Neural progenitor cell (in vitro differentiated cells): ENCODE measurements around the gene PDRG1. TPM values are rescaled to one million over a fixed set of nuclear protein-coding genes. Genes with fewer than 3 reads are reported as not detected.
"Not testable (repeated sequence)": the region's sequence is repeated elsewhere in the genome, so short reads cannot be mapped to it uniquely, and the experiment has no call there.

Experiments used
- DNase-seq: peaks from one replicate; pipeline ENCODE4 v3.0.0-alpha.2; 2016; ENCODE audit warnings: low spot score
- H2AFZ ChIP-seq: fragments of 200-600 bp; sonication (generic); replicated peaks from 2 replicates; pipeline ENCODE4 v1.6.1; 2016; ENCODE audit warnings: antibody characterized with exemption
- H3F3A ChIP-seq: fragments of 200-600 bp; sonication (generic); 2 replicates; pipeline ENCODE4 v1.6.1; 2016; ENCODE audit warnings: antibody characterized with exemption, low read depth
- H3K27ac ChIP-seq: fragments of 200-600 bp; sonication (generic); 2 replicates; pipeline ENCODE4 v1.5.1; 2016; ENCODE audit warnings: mild to moderate bottlenecking
- H3K27me3 ChIP-seq: fragments of 200-600 bp; sonication (generic); 2 replicates; pipeline ENCODE4 v1.6.1; 2016; ENCODE audit warnings: mild to moderate bottlenecking, moderate library complexity
- H3K36me3 ChIP-seq: fragments of 200-600 bp; sonication (generic); 2 replicates; pipeline ENCODE4 v1.5.1; 2016
- H3K4me1 ChIP-seq: fragments of 200-600 bp; sonication (generic); 2 replicates; pipeline ENCODE4 v1.6.1; 2016; ENCODE audit warnings: mixed run types
- H3K4me2 ChIP-seq: fragments of 200-600 bp; sonication (generic); 2 replicates; pipeline ENCODE4 v1.6.1; 2016
- H3K4me3 ChIP-seq: fragments of 200-600 bp; sonication (generic); 2 replicates; pipeline ENCODE4 v1.5.1; 2016
- H3K79me2 ChIP-seq: fragments of 200-600 bp; sonication (generic); 2 replicates; pipeline ENCODE4 v1.6.1; 2016; ENCODE audit warnings: low read depth
- H3K9ac ChIP-seq: fragments of 200-600 bp; sonication (generic); 2 replicates; pipeline ENCODE4 v1.6.1; 2016
- H3K9me3 ChIP-seq: fragments of 200-600 bp; sonication (generic); 2 replicates; pipeline ENCODE4 v1.5.1; 2016; ENCODE audit warnings: low read depth
- H4K20me1 ChIP-seq: fragments of 200-600 bp; sonication (generic); 2 replicates; pipeline ENCODE4 v1.6.1; 2016; ENCODE audit warnings: low read depth
- H3K27ac Mint-ChIP-seq: 3 replicates; pipeline ENCODE4 v1.8.0; 2021; ENCODE audit warnings: mixed read lengths
- H3K27me3 Mint-ChIP-seq: 2 replicates; pipeline ENCODE4 v1.8.0; 2022; ENCODE audit warnings: low read depth, mild to moderate bottlenecking, inconsistent platforms, moderate library complexity, mixed read lengths; ENCODE audit not compliant: insufficient read depth
- H3K36me3 Mint-ChIP-seq: 3 replicates; pipeline ENCODE4 v1.8.0; 2021; ENCODE audit warnings: mixed read lengths
- H3K4me1 Mint-ChIP-seq: 3 replicates; pipeline ENCODE4 v1.8.0; 2021; ENCODE audit warnings: mixed read lengths
- H3K4me3 Mint-ChIP-seq: 3 replicates; pipeline ENCODE4 v1.8.0; 2021; ENCODE audit warnings: mild to moderate bottlenecking, moderate library complexity, mixed read lengths
- H3K9me3 Mint-ChIP-seq: 3 replicates; pipeline ENCODE4 v1.8.0; 2020; ENCODE audit warnings: mixed read lengths
- CTCF ChIP-seq: fragments of 200-600 bp; sonication (generic); IDR thresholded peaks from 2 replicates; pipeline ENCODE4 v1.5.1; 2017; ENCODE audit warnings: antibody characterized with exemption, mild to moderate bottlenecking
- EZH2 ChIP-seq: fragments of 200-600 bp; sonication (generic); IDR thresholded peaks from 2 replicates; pipeline ENCODE4 v1.6.1; 2017; ENCODE audit warnings: antibody characterized with exemption, mild to moderate bottlenecking, moderate library complexity
- EZH2phosphoT487 ChIP-seq: fragments of 200-600 bp; sonication (generic); IDR thresholded peaks from 2 replicates; pipeline ENCODE4 v1.6.1; 2017; ENCODE audit warnings: antibody characterized with exemption
- total RNA-seq: library from RNA; depleted of rRNA; stranded (reverse); fragments of >200 nt; gene quantifications from 2 replicates; pipeline ENCODE4 v1.2.3, GENCODE V29; 2015; ENCODE audit warnings: low replicate concordance

PDRG1 gene
- total RNA-seq, 1 donor from 2014 or later, result 11.1 TPM

- peaks cover 25% of the 10 kb centered on the region for H3K4me1 Mint-ChIP-seq
- no peak overlapping the region for H2AFZ ChIP-seq
- peaks cover 3% of the 10 kb centered on the region for H3F3A ChIP-seq
- no peaks in the 10 kb centered on the region for H3K36me3 ChIP-seq
- H3K27ac ChIP-seq, result no peak overlapping the region
- peaks cover 8% of the 10 kb centered on the region for H3K4me1 ChIP-seq
- H3K27me3 Mint-ChIP-seq, result peaks cover 12% of the 10 kb centered on the region
- TF ChIP-seq CTCF (no peak), EZH2phosphoT487 (no peak), EZH2 (no peak)
- H3K9me3 Mint-ChIP-seq, result peaks cover 2% of the 10 kb centered on the region
- no peaks in the 10 kb centered on the region for H4K20me1 ChIP-seq
- no peaks in the 10 kb centered on the region for H3K36me3 Mint-ChIP-seq
- no peaks in the 10 kb centered on the region for H3K9me3 ChIP-seq
- no peaks in the 10 kb centered on the region for H3K27me3 ChIP-seq
- H3K9ac ChIP-seq, result no peak overlapping the region
- no peaks in the 10 kb centered on the region for H3K79me2 ChIP-seq
- DNase-seq, result peak; percentile 47
- H3K4me3 ChIP-seq, result no peak overlapping the region
- H3K27ac Mint-ChIP-seq, result peak overlapping the region; percentile 76
- H3K4me3 Mint-ChIP-seq, result no peak overlapping the region
- peak overlapping the region; percentile 17 for H3K4me2 ChIP-seq
Measured at GRCh38 chr20:31923388-31924331, 28.2 kb downstream of the PDRG1 start.

GRCh38 chr20:31922588-31922987 lies 29.3 kb downstream of the PDRG1 start:
- peaks cover 2% of the 10 kb centered on the region for H3K9me3 Mint-ChIP-seq
- no peak overlapping the region for H3K4me3 Mint-ChIP-seq
- H3K4me1 Mint-ChIP-seq, result peaks cover 36% of the 10 kb centered on the region
- H3K9ac ChIP-seq, result no peak overlapping the region
- no peak overlapping the region for H3K27ac ChIP-seq
- TF ChIP-seq EZH2phosphoT487 (no peak), CTCF (no peak), EZH2 (no peak)
- H3F3A ChIP-seq, result peaks cover 3% of the 10 kb centered on the region
- no peaks in the 10 kb centered on the region for H3K27me3 ChIP-seq
- H3K27ac Mint-ChIP-seq, result no peak overlapping the region
- no peaks in the 10 kb centered on the region for H4K20me1 ChIP-seq
- peaks cover 8% of the 10 kb centered on the region for H3K4me1 ChIP-seq
- H3K36me3 Mint-ChIP-seq, result no peaks in the 10 kb centered on the region
- H3K36me3 ChIP-seq, result no peaks in the 10 kb centered on the region
- H3K9me3 ChIP-seq, result no peaks in the 10 kb centered on the region
- no peak for DNase-seq
- H3K4me3 ChIP-seq, result no peak overlapping the region
- peaks cover 13% of the 10 kb centered on the region for H3K27me3 Mint-ChIP-seq
- H3K79me2 ChIP-seq, result no peaks in the 10 kb centered on the region
- H2AFZ ChIP-seq, result no peak overlapping the region
- no peak overlapping the region for H3K4me2 ChIP-seq

GRCh38 chr20:31922181-31922580 lies 29.7 kb downstream of the PDRG1 start:
- peaks cover 37% of the 10 kb centered on the region for H3K4me1 Mint-ChIP-seq

GRCh38 chr20:31921480-31921879 lies 30.4 kb downstream of the PDRG1 start:
- Mint-ChIP-seq H3K27me3 (peaks cover 13% of the 10 kb centered on the region), H3K4me1 (peaks cover 37% of the 10 kb centered on the region)
- not testable (repeated sequence) for H3K9me3 Mint-ChIP-seq, H3K27ac ChIP-seq, H3F3A ChIP-seq, H3K27ac Mint-ChIP-seq, H3K4me3 ChIP-seq, H3K4me1 ChIP-seq, H2AFZ ChIP-seq, H3K36me3 Mint-ChIP-seq, DNase-seq, H3K9me3 ChIP-seq, H3K79me2 ChIP-seq, H3K4me3 Mint-ChIP-seq, H3K9ac ChIP-seq, H3K36me3 ChIP-seq, H4K20me1 ChIP-seq, H3K4me2 ChIP-seq, H3K27me3 ChIP-seq

More at GRCh38 chr20:31922181-31922580, 29.7 kb downstream of the PDRG1 start:
- Mint-ChIP-seq H3K27ac (no peak overlapping the region), H3K27me3 (peaks cover 13% of the 10 kb centered on the region), H3K4me3 (no peak overlapping the region), H3K36me3 (no peaks in the 10 kb centered on the region), H3K9me3 (peaks cover 2% of the 10 kb centered on the region)
- Histone ChIP-seq H3K36me3 (no peaks in the 10 kb centered on the region), H3K4me2 (no peak overlapping the region), H4K20me1 (no peaks in the 10 kb centered on the region), H3K79me2 (no peaks in the 10 kb centered on the region), H3K4me1 (peaks cover 8% of the 10 kb centered on the region), H3F3A (peaks cover 3% of the 10 kb centered on the region), H3K9me3 (no peaks in the 10 kb centered on the region), H3K9ac (no peak overlapping the region), H3K27ac (no peak overlapping the region), H3K27me3 (no peaks in the 10 kb centered on the region), H3K4me3 (no peak overlapping the region), H2AFZ (no peak overlapping the region)
- no peak for DNase-seq
- TF ChIP-seq EZH2phosphoT487 (no peak), EZH2 (no peak), CTCF (no peak)
